ENCODE results near the gene ARHGEF19. TPM values are rescaled to one million over a fixed set of nuclear protein-coding genes. Genes with fewer than 3 reads are reported as not detected.

ARHGEF19 gene
- total RNA-seq, 1 experiment from 2014 or later, result 13.8 TPM

DNA sequence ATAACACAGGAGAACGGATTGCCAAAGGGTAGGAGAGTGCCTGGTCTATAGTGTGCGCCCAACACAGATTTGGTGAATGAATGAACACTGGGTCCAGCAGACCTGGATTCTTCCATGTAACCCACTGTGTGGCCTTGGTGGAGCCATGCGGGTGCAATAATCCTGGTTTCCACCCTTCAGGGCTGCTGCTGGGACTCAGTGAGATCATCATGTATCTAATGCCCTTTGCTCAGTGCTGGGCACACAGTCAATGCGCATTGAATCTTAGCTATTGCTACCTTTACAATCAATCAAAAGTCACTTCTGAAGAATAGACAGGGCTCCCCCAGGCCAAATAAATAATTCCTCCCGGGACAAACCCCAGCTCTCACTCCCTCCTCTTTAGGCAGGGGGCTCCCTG, 50.7 kb downstream of the ARHGEF19 start:
- Histone ChIP-seq H3K27ac (ENCODE audit: low read length) (no peak overlapping the region), H2AFZ (ENCODE audit: low read length) (no peak overlapping the region), H3K9ac (ENCODE audit: low read length) (no peak overlapping the region), H3K4me1 (ENCODE audit: insufficient read depth, low read length) (peaks cover 54% of the 10 kb centered on the region), H3K79me2 (ENCODE audit: low read length) (peaks cover 64% of the 10 kb centered on the region), H3K4me3 (ENCODE audit: low read length) (no peak overlapping the region), H3F3A (ENCODE audit: low read length, unreplicated experiment) (peaks cover 6% of the 10 kb centered on the region), H3K36me3 (ENCODE audit: low read depth, low read length) (no peaks in the 10 kb centered on the region), H4K20me1 (ENCODE audit: low read length) (no peaks in the 10 kb centered on the region), H3K9me3 (ENCODE audit: low read length) (no peaks in the 10 kb centered on the region), H3K4me2 (ENCODE audit: low read length) (no peak overlapping the region), H3K27me3 (ENCODE audit: low read length) (no peaks in the 10 kb centered on the region), H3K9me2 (replicated peaks; ENCODE audit: low read length) (no peaks in the 10 kb centered on the region)
- ChIA-PET CTCF (no interaction called here), POLR2A (ENCODE audit: unreplicated experiment) (no interaction called here)
- TF ChIP-seq EZH2phosphoT487 (IDR thresholded peaks at IDR 0.05; ENCODE audit: borderline replicate concordance, low read length) (no peak), EZH2 (IDR thresholded peaks at IDR 0.05; ENCODE audit: low read length, unreplicated experiment) (no peak), CTCF (conservative IDR thresholded peaks at IDR 0.05; ENCODE audit: low read depth, low read length) (no peak)
- DNase-seq (no peak), ATAC-seq (no peak)
- no TSS peak for BruUV-seq (replicated peaks)
- intact Hi-C loops (cut with micrococcal nuclease), result no loop called here

- peaks cover 82% of the 10 kb centered on the region for H3K79me2 ChIP-seq (ENCODE audit: low read length)
- TF ChIP-seq EZH2phosphoT487 (IDR thresholded peaks at IDR 0.05; ENCODE audit: borderline replicate concordance, low read length), result no peak
- TF ChIP-seq CTCF (conservative IDR thresholded peaks at IDR 0.05; ENCODE audit: low read depth, low read length), result no peak
- no peak for TF ChIP-seq EZH2 (IDR thresholded peaks at IDR 0.05; ENCODE audit: low read length, unreplicated experiment)
- H3K4me1 ChIP-seq (ENCODE audit: insufficient read depth, low read length), result peaks cover 49% of the 10 kb centered on the region
- CTCF ChIA-PET, result interaction anchor here (0.7 kb wide), 1 partner anchor 57 kb away, joined by 3 read pairs; no protein-coding TSS in a partner anchor
- peak overlapping the region; percentile 83 for H3K4me3 ChIP-seq (ENCODE audit: low read length)
- H2AFZ ChIP-seq (ENCODE audit: low read length), result no peak overlapping the region
- peak overlapping the region; percentile 96 for H3K4me2 ChIP-seq (ENCODE audit: low read length)
- no TSS peak for BruUV-seq (replicated peaks)
- peak overlapping the region; percentile 74 for H3K27ac ChIP-seq (ENCODE audit: low read length)
- ATAC-seq (peak; percentile 52), DNase-seq (peak; percentile 95)
- peak overlapping the region; percentile 43; the same call in 1 of the 2 replicates for H3K9ac ChIP-seq (ENCODE audit: low read length)
- peaks cover 8% of the 10 kb centered on the region for H3K36me3 ChIP-seq (ENCODE audit: low read depth, low read length)
- no peaks in the 10 kb centered on the region for H3K27me3 ChIP-seq (ENCODE audit: low read length)
- no peaks in the 10 kb centered on the region for H3K9me2 ChIP-seq (replicated peaks; ENCODE audit: low read length)
- peaks cover 6% of the 10 kb centered on the region for H3F3A ChIP-seq (ENCODE audit: low read length, unreplicated experiment)
- no peaks in the 10 kb centered on the region for H3K9me3 ChIP-seq (ENCODE audit: low read length)
- peaks cover 13% of the 10 kb centered on the region for H4K20me1 ChIP-seq (ENCODE audit: low read length)
- POLR2A ChIA-PET (ENCODE audit: unreplicated experiment), result no interaction called here
- intact Hi-C loops (cut with micrococcal nuclease), result loop anchor here (1.0 kb wide), 1 partner anchor 28 kb away; no protein-coding TSS in a partner anchor
These were observed 53.2 kb downstream of the ARHGEF19 start for GRCh38 chr1:16158993-16159831.

- H3K4me2 ChIP-seq (ENCODE audit: low read length), result peak overlapping the region; percentile 96
- POLR2A ChIA-PET (ENCODE audit: unreplicated experiment), result no interaction called here
- H3K9me3 ChIP-seq (ENCODE audit: low read length), result no peaks in the 10 kb centered on the region
- DNase-seq (no peak), ATAC-seq (no peak)
- intact Hi-C loops (cut with micrococcal nuclease), result no loop called here
- no peaks in the 10 kb centered on the region for H3K9me2 ChIP-seq (replicated peaks; ENCODE audit: low read length)
- peaks cover 24% of the 10 kb centered on the region for H4K20me1 ChIP-seq (ENCODE audit: low read length)
- H2AFZ ChIP-seq (ENCODE audit: low read length), result no peak overlapping the region
- no peaks in the 10 kb centered on the region for H3K27me3 ChIP-seq (ENCODE audit: low read length)
- H3F3A ChIP-seq (ENCODE audit: low read length, unreplicated experiment), result peaks cover 6% of the 10 kb centered on the region
- TF ChIP-seq EZH2phosphoT487 (IDR thresholded peaks at IDR 0.05; ENCODE audit: borderline replicate concordance, low read length) (no peak), EZH2 (IDR thresholded peaks at IDR 0.05; ENCODE audit: low read length, unreplicated experiment) (no peak), CTCF (conservative IDR thresholded peaks at IDR 0.05; ENCODE audit: low read depth, low read length) (no peak)
- BruUV-seq (replicated peaks), result no TSS peak
- H3K79me2 ChIP-seq (ENCODE audit: low read length), result peaks cover 88% of the 10 kb centered on the region
- peaks cover 40% of the 10 kb centered on the region for H3K4me1 ChIP-seq (ENCODE audit: insufficient read depth, low read length)
- H3K27ac ChIP-seq (ENCODE audit: low read length), result peak overlapping the region; percentile 74
- CTCF ChIA-PET, result no interaction called here
- peak overlapping the region; percentile 83 for H3K4me3 ChIP-seq (ENCODE audit: low read length)
- peak overlapping the region; percentile 43; the same call in 1 of the 2 replicates for H3K9ac ChIP-seq (ENCODE audit: low read length)
- peaks cover 20% of the 10 kb centered on the region for H3K36me3 ChIP-seq (ENCODE audit: low read depth, low read length)
These were observed 54.4 kb downstream of the ARHGEF19 start for GRCh38 chr1:16158025-16158424.
